ENCODE data around the gene LEMD1. TPM values are rescaled to one million over a fixed set of nuclear protein-coding genes. Genes with fewer than 3 reads are reported as not detected.

LEMD1 gene
- total RNA-seq, 2 donors from 2014 or later: 0.68 to 22.0 TPM

DNA sequence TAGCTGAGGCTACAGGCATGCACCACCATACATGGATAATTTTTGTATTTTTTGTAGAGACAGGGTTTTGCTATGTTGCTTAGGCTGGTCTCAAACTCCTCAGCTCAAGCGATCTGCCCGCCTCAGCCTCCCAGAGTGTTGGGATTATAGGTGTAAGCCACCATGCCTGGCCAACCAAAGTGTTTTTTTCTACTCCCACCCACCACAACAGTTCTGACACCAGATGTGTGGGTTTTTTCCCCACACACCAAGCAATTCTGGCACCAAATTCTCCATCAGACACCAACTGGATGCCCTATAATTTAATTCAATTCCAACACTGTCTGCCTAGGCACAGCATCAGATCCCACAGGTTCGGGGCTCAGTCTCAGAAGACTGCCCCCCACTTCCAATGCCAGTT is 44.5 kb downstream of the LEMD1 start:
- H3K9me3 ChIP-seq: no peaks in the 10 kb centered on the region
- intact Hi-C loops (cut with DNase I): no loop called here
- no peaks in the 10 kb centered on the region for H3K36me3 ChIP-seq
- 96% methylated on average over 3 of the region's 3 CpGs for WGBS
- H3K27ac ChIP-seq: no peak overlapping the region
- no peak overlapping the region for H3K4me3 ChIP-seq
- TF ChIP-seq, protein P1, sequence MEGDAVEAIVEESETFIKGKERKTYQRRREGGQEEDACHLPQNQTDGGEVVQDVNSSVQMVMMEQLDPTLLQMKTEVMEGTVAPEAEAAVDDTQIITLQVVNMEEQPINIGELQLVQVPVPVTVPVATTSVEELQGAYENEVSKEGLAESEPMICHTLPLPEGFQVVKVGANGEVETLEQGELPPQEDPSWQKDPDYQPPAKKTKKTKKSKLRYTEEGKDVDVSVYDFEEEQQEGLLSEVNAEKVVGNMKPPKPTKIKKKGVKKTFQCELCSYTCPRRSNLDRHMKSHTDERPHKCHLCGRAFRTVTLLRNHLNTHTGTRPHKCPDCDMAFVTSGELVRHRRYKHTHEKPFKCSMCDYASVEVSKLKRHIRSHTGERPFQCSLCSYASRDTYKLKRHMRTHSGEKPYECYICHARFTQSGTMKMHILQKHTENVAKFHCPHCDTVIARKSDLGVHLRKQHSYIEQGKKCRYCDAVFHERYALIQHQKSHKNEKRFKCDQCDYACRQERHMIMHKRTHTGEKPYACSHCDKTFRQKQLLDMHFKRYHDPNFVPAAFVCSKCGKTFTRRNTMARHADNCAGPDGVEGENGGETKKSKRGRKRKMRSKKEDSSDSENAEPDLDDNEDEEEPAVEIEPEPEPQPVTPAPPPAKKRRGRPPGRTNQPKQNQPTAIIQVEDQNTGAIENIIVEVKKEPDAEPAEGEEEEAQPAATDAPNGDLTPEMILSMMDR (IDR thresholded peaks at IDR 0.05): no peak
- TF ChIP-seq POLR2AphosphoS5 (IDR thresholded peaks at IDR 0.05) (no peak), POLR2A (IDR thresholded peaks at IDR 0.05) (no peak)
- DNase-seq (ENCODE audit: low spot score): no peak
- no peaks in the 10 kb centered on the region for H3K4me1 ChIP-seq (replicated peaks)
- H3K27me3 ChIP-seq (replicated peaks; ENCODE audit: insufficient read depth): no peaks in the 10 kb centered on the region

DNA sequence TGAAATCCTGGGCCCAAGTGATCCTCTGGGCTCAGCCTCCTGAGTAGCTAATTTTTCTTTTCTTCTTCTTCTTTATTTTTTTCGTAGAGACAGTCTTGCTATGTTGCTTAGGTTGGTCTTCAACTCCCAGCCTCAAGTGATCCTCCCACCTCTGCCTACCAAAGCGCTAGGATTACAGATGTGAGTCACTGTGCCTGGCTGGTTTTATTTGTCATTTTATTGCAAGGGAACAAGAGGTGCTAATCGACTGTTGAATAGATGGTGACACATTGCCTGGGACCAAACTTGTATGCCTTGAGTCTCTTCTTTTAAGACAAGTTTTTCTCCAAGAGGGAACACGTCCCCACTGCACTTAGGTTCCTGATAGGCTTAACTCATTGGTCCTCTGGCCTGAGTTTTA is 45.1 kb downstream of the LEMD1 start:
- H3K9me3 ChIP-seq: no peaks in the 10 kb centered on the region
- TF ChIP-seq POLR2AphosphoS5 (IDR thresholded peaks at IDR 0.05) (no peak), POLR2A (IDR thresholded peaks at IDR 0.05) (no peak)
- TF ChIP-seq, protein P1 (IDR thresholded peaks at IDR 0.05): no peak

DNA sequence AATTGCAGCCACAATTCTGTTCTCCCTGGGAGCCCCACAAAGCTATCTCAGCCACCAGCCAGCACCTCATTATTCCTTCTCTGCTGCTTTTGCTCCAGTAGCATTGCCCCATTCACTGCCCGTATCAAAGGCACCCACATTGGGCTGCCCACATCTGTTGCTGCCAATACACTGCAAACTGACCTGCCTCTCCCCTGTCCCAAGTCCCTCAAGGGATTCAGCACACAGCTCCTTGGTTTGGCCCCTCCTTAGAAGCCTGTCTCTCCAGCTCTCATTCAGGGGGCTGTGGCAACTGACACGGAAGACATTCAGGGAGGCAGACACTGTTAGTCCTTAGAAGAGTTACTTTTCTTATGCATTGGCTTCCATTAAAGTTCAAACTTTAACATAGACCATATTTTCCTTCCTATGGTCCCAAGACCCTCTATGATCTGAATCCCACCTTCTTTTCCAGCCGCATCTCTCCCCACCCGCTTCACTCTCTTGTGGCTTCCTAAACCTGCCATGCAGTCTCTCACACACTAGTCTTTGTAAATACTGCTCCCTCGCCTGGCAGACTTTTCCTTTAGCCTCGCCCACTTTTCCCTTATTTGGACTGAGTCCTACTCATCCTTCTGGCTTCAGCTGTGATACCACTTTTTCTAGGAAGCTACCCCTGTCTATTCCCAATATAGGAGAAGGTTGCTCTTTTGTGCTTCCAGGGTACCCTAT is 45.9 kb downstream of the LEMD1 start:
- intact Hi-C loops (cut with DNase I): no loop called here
- H3K4me1 ChIP-seq (replicated peaks): no peaks in the 10 kb centered on the region
- TF ChIP-seq, protein P1 (IDR thresholded peaks at IDR 0.05): no peak
- peak; percentile 11 for TF ChIP-seq POLR2AphosphoS5 (IDR thresholded peaks at IDR 0.05)
- H3K27me3 ChIP-seq (replicated peaks; ENCODE audit: insufficient read depth): no peaks in the 10 kb centered on the region
- 31% methylated on average over 6 of the region's 6 CpGs for WGBS
- H3K27ac ChIP-seq: no peak overlapping the region
- no peak overlapping the region for H3K4me3 ChIP-seq
- H3K36me3 ChIP-seq: no peaks in the 10 kb centered on the region
- no peaks in the 10 kb centered on the region for H3K9me3 ChIP-seq
- DNase-seq (ENCODE audit: low spot score): peak; percentile 23

More for the DNA sequence above, 45.1 kb downstream of the LEMD1 start:
- Histone ChIP-seq H3K27me3 (replicated peaks; ENCODE audit: insufficient read depth) (no peaks in the 10 kb centered on the region), H3K4me3 (no peak overlapping the region), H3K36me3 (no peaks in the 10 kb centered on the region), H3K4me1 (replicated peaks) (no peaks in the 10 kb centered on the region), H3K27ac (no peak overlapping the region)
- no peak for DNase-seq (ENCODE audit: low spot score)
- intact Hi-C loops (cut with DNase I): no loop called here
- 57% methylated on average over 4 of the region's 4 CpGs for WGBS

DNA sequence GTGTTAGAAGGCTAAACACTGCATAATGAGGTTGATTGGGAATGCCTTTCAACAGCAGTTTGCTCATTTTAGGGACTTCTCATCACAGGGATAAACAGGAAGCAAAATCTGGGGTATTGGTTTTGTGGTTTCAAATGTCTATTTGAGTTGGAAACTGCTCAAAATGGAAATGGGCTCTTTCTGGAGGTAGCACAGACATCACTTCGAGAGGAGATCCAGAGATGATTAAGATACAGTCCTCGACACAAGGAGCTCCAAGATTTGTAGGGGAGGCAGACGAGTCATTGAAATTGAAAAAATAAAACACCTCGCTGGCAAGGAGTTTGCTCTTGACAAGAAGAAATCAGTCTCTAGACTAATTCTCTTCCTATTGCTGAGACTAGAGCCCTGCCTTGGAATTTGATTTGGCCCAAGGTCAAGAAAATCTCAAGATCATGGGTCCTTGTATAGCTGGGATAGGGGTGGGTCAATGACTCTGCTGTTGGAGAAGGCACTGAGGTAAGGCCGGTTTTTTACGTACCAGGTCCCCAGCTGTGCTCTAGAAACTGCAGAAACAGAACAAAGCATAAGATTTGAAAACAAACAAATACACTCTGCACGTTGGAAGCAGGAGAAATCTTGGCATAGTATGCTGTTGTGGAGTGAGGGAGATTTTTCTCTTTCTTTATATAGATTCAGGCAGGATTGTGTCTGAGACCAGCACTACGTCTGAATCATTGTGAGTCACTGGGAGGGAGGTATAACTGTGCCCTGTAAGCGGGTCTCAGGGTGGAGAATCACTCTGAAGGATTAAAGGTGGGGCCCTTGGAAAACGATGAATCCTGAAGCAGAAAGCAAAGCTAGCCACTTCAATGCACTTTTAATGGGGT is 47.4 kb downstream of the LEMD1 start:
- TF ChIP-seq POLR2AphosphoS5 (IDR thresholded peaks at IDR 0.05) (peak; percentile 7), POLR2A (IDR thresholded peaks at IDR 0.05) (no peak)
- no peak overlapping the region for H3K4me3 ChIP-seq
- no peaks in the 10 kb centered on the region for H3K4me1 ChIP-seq (replicated peaks)
- H3K27ac ChIP-seq: no peak overlapping the region
- no peak for DNase-seq (ENCODE audit: low spot score)
- H3K27me3 ChIP-seq (replicated peaks; ENCODE audit: insufficient read depth): no peaks in the 10 kb centered on the region
- H3K9me3 ChIP-seq: no peaks in the 10 kb centered on the region
- 22% methylated on average over 10 of the region's 10 CpGs for WGBS
- no peaks in the 10 kb centered on the region for H3K36me3 ChIP-seq
- intact Hi-C loops (cut with DNase I): no loop called here

DNA sequence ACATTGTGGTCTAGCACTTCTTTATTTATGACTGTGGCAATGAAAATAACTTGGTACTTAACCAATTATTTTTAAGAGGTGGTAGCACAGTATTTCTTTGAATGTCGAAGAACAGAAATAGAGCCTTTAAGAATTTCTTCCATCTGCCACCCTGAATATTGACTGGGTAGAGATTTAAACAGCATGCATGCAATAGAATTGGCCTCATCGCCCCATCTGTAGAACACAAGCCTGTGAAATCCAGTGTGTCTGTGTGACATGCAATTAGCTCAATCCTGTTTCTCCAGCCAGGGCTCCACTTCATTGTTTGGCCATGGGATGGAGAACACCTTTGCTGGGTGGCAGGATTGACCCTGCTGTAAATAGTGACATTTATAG is 48.1 kb downstream of the LEMD1 start:
- H3K27ac ChIP-seq: no peak overlapping the region
- no peaks in the 10 kb centered on the region for H3K4me1 ChIP-seq (replicated peaks)
- no peaks in the 10 kb centered on the region for H3K36me3 ChIP-seq
- no peak for DNase-seq (ENCODE audit: low spot score)
- intact Hi-C loops (cut with DNase I): no loop called here
- no peak overlapping the region for H3K4me3 ChIP-seq
- TF ChIP-seq POLR2AphosphoS5 (IDR thresholded peaks at IDR 0.05): no peak
- TF ChIP-seq, protein P1 (IDR thresholded peaks at IDR 0.05): no peak
- no peak for TF ChIP-seq POLR2A (IDR thresholded peaks at IDR 0.05)
- WGBS: 27% methylated on average over 2 of the region's 2 CpGs
- H3K27me3 ChIP-seq (replicated peaks; ENCODE audit: insufficient read depth): no peaks in the 10 kb centered on the region
- H3K9me3 ChIP-seq: no peaks in the 10 kb centered on the region

Data from prostate gland (tissue), 2 donors.